Mesenchymal stem cell (in vitro differentiated cells and primary cell): ENCODE measurements around the gene CDC37.

ENCODE experiments used
- DNase-seq: peaks from one replicate; pipeline ENCODE4 v3.0.0-alpha.2; 2013
- H2AFZ ChIP-seq: one replicate; pipeline ENCODE4 v1.6.1; 2013; ENCODE audit warnings: low read depth, mild to moderate bottlenecking, control low read depth, inconsistent platforms, low read length, moderate library complexity
- H2AK5ac ChIP-seq: 2 replicates; pipeline ENCODE4 v1.6.1; 2013; ENCODE audit warnings: low read length, moderate library complexity, mild to moderate bottlenecking, inconsistent platforms; ENCODE audit not compliant: severe bottlenecking
- H2BK120ac ChIP-seq: one replicate; pipeline ENCODE4 v1.6.1; 2013; ENCODE audit warnings: low read depth, mild to moderate bottlenecking, inconsistent platforms, low read length, moderate library complexity
- H2BK12ac ChIP-seq, 2 experiments: one replicate each; pipeline ENCODE4 v1.6.1; 2013; ENCODE audit warnings: inconsistent platforms in 2 of 2, low read length in 2 of 2, mild to moderate bottlenecking in 2 of 2, moderate library complexity in 2 of 2, control low read depth in 1 of 2
- H2BK15ac ChIP-seq: one replicate; pipeline ENCODE4 v1.6.1; 2013; ENCODE audit warnings: mild to moderate bottlenecking, low read depth, inconsistent platforms; ENCODE audit not compliant: poor library complexity, severe bottlenecking
- H2BK5ac ChIP-seq: 2 replicates; pipeline ENCODE4 v1.6.1; 2013; ENCODE audit warnings: low read depth, mild to moderate bottlenecking, low read length, control low read depth, inconsistent platforms; ENCODE audit not compliant: poor library complexity, severe bottlenecking
- H3K14ac ChIP-seq, 2 experiments: one replicate each; pipeline ENCODE4 v1.6.1; 2013; ENCODE audit warnings: inconsistent platforms in 2 of 2, low read length in 2 of 2, control low read depth in 1 of 2, mild to moderate bottlenecking in 1 of 2, moderate library complexity in 1 of 2
- H3K18ac ChIP-seq, 2 experiments: one replicate each; pipeline ENCODE4 v1.6.1; 2013; ENCODE audit warnings: inconsistent platforms in 2 of 2, low read length in 2 of 2, control low read depth in 1 of 2, low read depth in 1 of 2, mild to moderate bottlenecking in 1 of 2
- H3K23ac ChIP-seq, 2 experiments: one replicate each; pipeline ENCODE4 v1.6.1; 2013; ENCODE audit warnings: inconsistent platforms in 2 of 2, low read length in 2 of 2, mild to moderate bottlenecking in 2 of 2, moderate library complexity in 2 of 2, control low read depth in 1 of 2
- H3K27ac ChIP-seq: 2 replicates; pipeline ENCODE4 v1.5.1; 2013; ENCODE audit warnings: mild to moderate bottlenecking, moderate library complexity, low read length, control low read depth, inconsistent platforms; ENCODE audit not compliant: poor library complexity, severe bottlenecking
- H3K27me3 ChIP-seq, 2 experiments: 2 replicates each; pipeline versions ENCODE4 v1.6.1 to v1.7.0; 2013; ENCODE audit warnings: low read length in 2 of 2, mild to moderate bottlenecking in 2 of 2, moderate library complexity in 2 of 2, control low read depth in 1 of 2, inconsistent platforms in 1 of 2; ENCODE audit not compliant: control insufficient read depth in 1 of 2, insufficient read depth in 1 of 2
- H3K36me3 ChIP-seq, 2 experiments: 2 replicates each; pipeline versions ENCODE4 v1.6.1 to v1.7.0; 2013; ENCODE audit warnings: low read length in 2 of 2, control low read depth in 1 of 2, inconsistent platforms in 1 of 2, low read depth in 1 of 2, mild to moderate bottlenecking in 1 of 2; ENCODE audit not compliant: insufficient read depth in 2 of 2, control insufficient read depth in 1 of 2
- H3K4ac ChIP-seq, 2 experiments: one replicate each; pipeline ENCODE4 v1.6.1; 2013; ENCODE audit warnings: inconsistent platforms in 2 of 2, low read length in 2 of 2, mild to moderate bottlenecking in 2 of 2, moderate library complexity in 2 of 2, control low read depth in 1 of 2, low read depth in 1 of 2
- H3K4me1 ChIP-seq: 2 replicates; pipeline ENCODE4 v1.6.1; 2013; ENCODE audit warnings: low read depth, low read length, control low read depth; ENCODE audit not compliant: control insufficient read depth, insufficient read depth
- H3K4me2 ChIP-seq: 2 replicates; pipeline ENCODE4 v1.6.1; 2013; ENCODE audit warnings: low read length, mild to moderate bottlenecking, inconsistent platforms; ENCODE audit not compliant: poor library complexity, severe bottlenecking
- H3K4me3 ChIP-seq, 2 experiments: 2 replicates each; pipeline versions ENCODE4 v1.5.1 to v1.7.0; 2013; ENCODE audit warnings: low read length in 2 of 2, mild to moderate bottlenecking in 2 of 2, control low read depth in 1 of 2, low read depth in 1 of 2; ENCODE audit not compliant: insufficient read depth in 1 of 2
- H3K79me1 ChIP-seq: replicated peaks from 2 replicates; pipeline ENCODE4 v1.6.1; 2013; ENCODE audit warnings: mild to moderate bottlenecking, control low read depth, low read length, inconsistent platforms; ENCODE audit not compliant: poor library complexity, severe bottlenecking
- H3K9ac ChIP-seq: 2 replicates; pipeline ENCODE4 v1.7.0; 2013; ENCODE audit warnings: mild to moderate bottlenecking, low read length, moderate library complexity
- H3K9me3 ChIP-seq: 2 replicates; pipeline ENCODE4 v1.7.0; 2013; ENCODE audit warnings: mild to moderate bottlenecking, low read length; ENCODE audit not compliant: control insufficient read depth
- H4K8ac ChIP-seq: one replicate; pipeline ENCODE4 v1.6.1; 2013; ENCODE audit warnings: inconsistent platforms, mild to moderate bottlenecking, low read length, moderate library complexity
- H4K91ac ChIP-seq: one replicate; pipeline ENCODE4 v1.6.1; 2013; ENCODE audit warnings: mild to moderate bottlenecking, low read length, inconsistent platforms
- WGBS: methylation state at CpG from one replicate; pipeline ENCODE4 v1.1.7; 2013; ENCODE audit warnings: mixed read lengths; 5-methylcytosine and 5-hydroxymethylcytosine counted together

CDC37 gene

DNA sequence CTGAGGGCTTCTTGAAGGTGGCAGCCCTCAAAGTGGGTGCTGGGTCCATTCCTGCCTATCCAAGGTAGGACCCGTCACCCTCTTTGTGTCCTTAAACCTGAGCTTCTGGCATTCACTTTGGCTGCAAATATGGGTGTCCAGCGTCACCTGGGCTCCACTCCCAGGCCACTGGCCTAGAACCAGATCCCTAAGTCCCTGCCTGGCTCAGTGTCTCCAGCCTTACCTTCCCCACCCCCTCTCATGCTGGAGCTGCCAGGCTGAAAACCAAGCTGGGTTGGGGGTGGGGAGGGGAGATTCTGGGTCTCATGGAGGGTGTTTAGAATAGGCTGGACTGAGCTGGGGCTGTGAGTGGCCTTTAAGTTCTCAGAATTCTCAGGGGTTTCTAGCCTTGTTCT, 29.4 kb upstream of the CDC37 start:
- 78% methylated on average over 1 of the region's 2 CpGs for WGBS
- Histone ChIP-seq H2AK5ac (no peak overlapping the region), H2BK120ac (no peak overlapping the region), H3K9ac (peak overlapping the region; percentile 41), H3K23ac (no peak overlapping the region), H3K79me1 (no peaks in the 10 kb centered on the region), H3K4me1 (peaks cover 16% of the 10 kb centered on the region), H4K8ac (peak overlapping the region; percentile 28), H2BK5ac (no peak overlapping the region), H3K27ac (no peak overlapping the region), H3K9me3 (no peaks in the 10 kb centered on the region), H4K91ac (no peak overlapping the region), H3K14ac (peak overlapping the region in 1 of 2 experiments; percentile 11), H3K18ac (no peak overlapping the region), H3K27me3 (peaks cover 12 to 22% of the 10 kb centered on the region in 2 experiments), H2AFZ (no peak overlapping the region), H3K4me2 (peak overlapping the region; percentile 59), H3K4me3 (peak overlapping the region in 1 of 2 experiments; percentile 64), H2BK12ac (no peak overlapping the region), H2BK15ac (no peak overlapping the region), H3K36me3 (no peaks in the 10 kb centered on the region), H3K4ac (peak overlapping the region in 1 of 2 experiments; percentile 84)
- no peak for DNase-seq

DNA sequence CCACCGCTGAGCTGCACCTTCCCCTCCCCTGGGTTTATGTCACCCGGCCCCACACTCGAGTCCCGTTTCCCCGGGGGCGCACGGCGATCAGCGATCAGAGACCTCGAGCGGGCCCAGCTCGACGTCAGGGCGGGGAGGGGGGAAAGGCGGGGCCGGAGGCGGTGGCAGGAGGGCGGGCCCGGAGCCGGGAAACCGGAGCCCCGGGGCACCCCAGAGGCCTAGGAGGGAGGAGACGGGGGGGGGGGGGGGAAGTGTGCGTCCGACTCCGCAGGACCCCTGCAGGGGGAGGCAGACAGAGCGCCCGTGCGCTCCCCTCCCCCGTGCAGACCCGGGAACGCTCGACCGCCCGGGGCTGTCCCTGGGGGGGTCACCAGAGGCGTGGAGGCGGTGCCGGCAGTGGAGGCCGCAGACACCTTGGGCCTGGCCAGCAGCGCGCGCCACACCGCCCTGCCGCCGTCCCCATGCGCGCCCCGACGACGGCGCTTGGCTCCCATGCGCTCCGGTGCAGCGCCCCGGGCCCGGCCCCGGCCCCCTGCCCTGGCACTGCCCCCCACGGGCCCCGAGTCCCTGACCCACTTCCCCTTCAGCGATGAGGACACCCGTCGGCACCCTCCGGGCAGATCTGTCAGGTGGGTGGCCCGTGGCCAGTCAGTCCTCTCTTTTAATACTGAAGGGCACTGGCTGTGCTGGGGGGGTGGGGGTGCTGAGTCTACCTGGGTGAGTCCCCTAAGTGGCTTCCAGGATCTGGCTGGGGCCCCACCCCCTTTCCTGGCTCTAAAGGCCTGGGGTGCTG, 28.8 kb upstream of the CDC37 start:
- Histone ChIP-seq H3K27ac (no peak overlapping the region), H3K9ac (peak overlapping the region; percentile 84), H3K27me3 (peaks cover 18 to 22% of the 10 kb centered on the region in 2 experiments), H3K36me3 (no peaks in the 10 kb centered on the region), H3K4ac (peak overlapping the region in 1 of 2 experiments; percentile 84), H3K79me1 (no peaks in the 10 kb centered on the region), H2BK5ac (no peak overlapping the region), H3K4me3 (peak overlapping the region; percentile 54 to 72), H2AFZ (peak overlapping the region; percentile 56), H3K23ac (peak overlapping the region in 1 of 2 experiments; percentile 35), H2BK12ac (no peak overlapping the region), H3K9me3 (no peaks in the 10 kb centered on the region), H4K91ac (no peak overlapping the region), H3K14ac (peak overlapping the region in 1 of 2 experiments; percentile 31), H3K18ac (peak overlapping the region; percentile 33 to 85), H3K4me2 (peak overlapping the region; percentile 60), H2BK120ac (peak overlapping the region; percentile 42), H2BK15ac (peak overlapping the region; percentile 73), H4K8ac (peak overlapping the region; percentile 91), H3K4me1 (peaks cover 16% of the 10 kb centered on the region), H2AK5ac (no peak overlapping the region)
- DNase-seq, result peak; percentile 66
- 11% methylated on average over 41 of the region's 64 CpGs for WGBS

DNA sequence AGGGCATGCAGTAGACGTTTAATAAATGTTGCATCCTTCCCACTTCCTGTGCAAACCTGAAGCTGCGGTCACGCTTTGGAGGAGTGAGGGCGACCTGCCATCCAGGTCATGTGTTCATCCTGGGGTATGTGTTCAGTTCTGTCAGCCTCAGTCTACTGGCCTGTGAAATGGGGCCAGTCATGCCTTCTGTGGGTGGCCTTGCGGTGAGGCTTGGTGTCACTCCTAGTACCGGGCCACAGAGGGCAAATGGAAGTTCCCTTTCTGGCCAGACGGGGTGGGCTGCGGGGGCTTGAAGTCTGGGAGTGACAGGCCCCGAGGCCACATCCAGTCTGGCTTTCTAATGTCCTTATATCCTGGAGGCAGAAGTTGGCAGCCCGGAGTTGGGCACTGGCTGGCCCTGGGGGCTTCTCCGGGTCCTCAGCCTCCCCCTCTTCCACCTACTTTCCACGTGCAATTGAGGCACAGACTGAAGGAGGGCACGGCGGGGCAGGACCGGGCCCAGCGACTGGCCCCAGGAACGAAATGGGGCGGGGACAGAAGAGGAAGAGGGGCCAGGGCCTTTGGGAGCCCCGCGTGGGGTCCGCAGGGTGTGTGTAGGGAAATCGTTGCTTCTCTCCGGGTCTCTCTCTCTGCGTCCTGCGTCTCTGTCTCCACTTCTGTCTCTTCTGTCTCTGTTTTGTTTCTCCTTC, 28.1 kb upstream of the CDC37 start:
- H4K91ac ChIP-seq, result no peak overlapping the region
- no peak overlapping the region for H2BK12ac ChIP-seq
- peak overlapping the region; percentile 15 to 47 for H3K4ac ChIP-seq
- peak overlapping the region; percentile 84 for H3K9ac ChIP-seq
- H2BK15ac ChIP-seq, result no peak overlapping the region
- peaks cover 16% of the 10 kb centered on the region for H3K4me1 ChIP-seq
- H3K14ac ChIP-seq, result no peak overlapping the region
- H2BK5ac ChIP-seq, result no peak overlapping the region
- H3K27me3 ChIP-seq, result peaks cover 18 to 22% of the 10 kb centered on the region in 2 experiments
- no peak overlapping the region for H3K27ac ChIP-seq
- no peaks in the 10 kb centered on the region for H3K36me3 ChIP-seq
- H3K79me1 ChIP-seq, result no peaks in the 10 kb centered on the region
- H3K23ac ChIP-seq, result no peak overlapping the region
- no peak overlapping the region for H2AK5ac ChIP-seq
- peak overlapping the region; percentile 54 to 72 for H3K4me3 ChIP-seq
- peak overlapping the region; percentile 14 to 33 for H3K18ac ChIP-seq
- peak overlapping the region; percentile 60 for H3K4me2 ChIP-seq
- no peak for DNase-seq
- H4K8ac ChIP-seq, result peak overlapping the region; percentile 69
- whole genome bisulfite sequencing, result 48% methylated on average over 15 of the region's 25 CpGs
- H2AFZ ChIP-seq, result no peak overlapping the region
- H2BK120ac ChIP-seq, result peak overlapping the region; percentile 42
- no peaks in the 10 kb centered on the region for H3K9me3 ChIP-seq
